Mesenchymal stem cell (in vitro differentiated cells and primary cell): ENCODE results near the gene SNX8.
A peak's percentile ranks its signal among the peaks of the same experiment; 100 is the strongest.

ENCODE experiments used
- DNase-seq: peaks from one replicate; pipeline ENCODE4 v3.0.0-alpha.2; 2013
- H2AFZ ChIP-seq: one replicate; pipeline ENCODE4 v1.6.1; 2013; ENCODE audit warnings: low read depth, mild to moderate bottlenecking, control low read depth, inconsistent platforms, low read length, moderate library complexity
- H2AK5ac ChIP-seq: 2 replicates; pipeline ENCODE4 v1.6.1; 2013; ENCODE audit warnings: low read length, moderate library complexity, mild to moderate bottlenecking, inconsistent platforms; ENCODE audit not compliant: severe bottlenecking
- H2BK120ac ChIP-seq: one replicate; pipeline ENCODE4 v1.6.1; 2013; ENCODE audit warnings: low read depth, mild to moderate bottlenecking, inconsistent platforms, low read length, moderate library complexity
- H2BK12ac ChIP-seq, 2 experiments: one replicate each; pipeline ENCODE4 v1.6.1; 2013; ENCODE audit warnings: inconsistent platforms in 2 of 2, low read length in 2 of 2, mild to moderate bottlenecking in 2 of 2, moderate library complexity in 2 of 2, control low read depth in 1 of 2
- H2BK15ac ChIP-seq: one replicate; pipeline ENCODE4 v1.6.1; 2013; ENCODE audit warnings: mild to moderate bottlenecking, low read depth, inconsistent platforms; ENCODE audit not compliant: poor library complexity, severe bottlenecking
- H2BK5ac ChIP-seq: 2 replicates; pipeline ENCODE4 v1.6.1; 2013; ENCODE audit warnings: low read depth, mild to moderate bottlenecking, low read length, control low read depth, inconsistent platforms; ENCODE audit not compliant: poor library complexity, severe bottlenecking
- H3K14ac ChIP-seq, 2 experiments: one replicate each; pipeline ENCODE4 v1.6.1; 2013; ENCODE audit warnings: inconsistent platforms in 2 of 2, low read length in 2 of 2, control low read depth in 1 of 2, mild to moderate bottlenecking in 1 of 2, moderate library complexity in 1 of 2
- H3K18ac ChIP-seq, 2 experiments: one replicate each; pipeline ENCODE4 v1.6.1; 2013; ENCODE audit warnings: inconsistent platforms in 2 of 2, low read length in 2 of 2, control low read depth in 1 of 2, low read depth in 1 of 2, mild to moderate bottlenecking in 1 of 2
- H3K23ac ChIP-seq, 2 experiments: one replicate each; pipeline ENCODE4 v1.6.1; 2013; ENCODE audit warnings: inconsistent platforms in 2 of 2, low read length in 2 of 2, mild to moderate bottlenecking in 2 of 2, moderate library complexity in 2 of 2, control low read depth in 1 of 2
- H3K27ac ChIP-seq: 2 replicates; pipeline ENCODE4 v1.5.1; 2013; ENCODE audit warnings: mild to moderate bottlenecking, moderate library complexity, low read length, control low read depth, inconsistent platforms; ENCODE audit not compliant: poor library complexity, severe bottlenecking
- H3K27me3 ChIP-seq, 2 experiments: 2 replicates each; pipeline versions ENCODE4 v1.6.1 to v1.7.0; 2013; ENCODE audit warnings: low read length in 2 of 2, mild to moderate bottlenecking in 2 of 2, moderate library complexity in 2 of 2, control low read depth in 1 of 2, inconsistent platforms in 1 of 2; ENCODE audit not compliant: control insufficient read depth in 1 of 2, insufficient read depth in 1 of 2
- H3K36me3 ChIP-seq, 2 experiments: 2 replicates each; pipeline versions ENCODE4 v1.6.1 to v1.7.0; 2013; ENCODE audit warnings: low read length in 2 of 2, control low read depth in 1 of 2, inconsistent platforms in 1 of 2, low read depth in 1 of 2, mild to moderate bottlenecking in 1 of 2; ENCODE audit not compliant: insufficient read depth in 2 of 2, control insufficient read depth in 1 of 2
- H3K4ac ChIP-seq, 2 experiments: one replicate each; pipeline ENCODE4 v1.6.1; 2013; ENCODE audit warnings: inconsistent platforms in 2 of 2, low read length in 2 of 2, mild to moderate bottlenecking in 2 of 2, moderate library complexity in 2 of 2, control low read depth in 1 of 2, low read depth in 1 of 2
- H3K4me1 ChIP-seq: 2 replicates; pipeline ENCODE4 v1.6.1; 2013; ENCODE audit warnings: low read depth, low read length, control low read depth; ENCODE audit not compliant: control insufficient read depth, insufficient read depth
- H3K4me2 ChIP-seq: 2 replicates; pipeline ENCODE4 v1.6.1; 2013; ENCODE audit warnings: low read length, mild to moderate bottlenecking, inconsistent platforms; ENCODE audit not compliant: poor library complexity, severe bottlenecking
- H3K4me3 ChIP-seq, 2 experiments: 2 replicates each; pipeline versions ENCODE4 v1.5.1 to v1.7.0; 2013; ENCODE audit warnings: low read length in 2 of 2, mild to moderate bottlenecking in 2 of 2, control low read depth in 1 of 2, low read depth in 1 of 2; ENCODE audit not compliant: insufficient read depth in 1 of 2
- H3K79me1 ChIP-seq: replicated peaks from 2 replicates; pipeline ENCODE4 v1.6.1; 2013; ENCODE audit warnings: mild to moderate bottlenecking, control low read depth, low read length, inconsistent platforms; ENCODE audit not compliant: poor library complexity, severe bottlenecking
- H3K9ac ChIP-seq: 2 replicates; pipeline ENCODE4 v1.7.0; 2013; ENCODE audit warnings: mild to moderate bottlenecking, low read length, moderate library complexity
- H3K9me3 ChIP-seq: 2 replicates; pipeline ENCODE4 v1.7.0; 2013; ENCODE audit warnings: mild to moderate bottlenecking, low read length; ENCODE audit not compliant: control insufficient read depth
- H4K8ac ChIP-seq: one replicate; pipeline ENCODE4 v1.6.1; 2013; ENCODE audit warnings: inconsistent platforms, mild to moderate bottlenecking, low read length, moderate library complexity
- H4K91ac ChIP-seq: one replicate; pipeline ENCODE4 v1.6.1; 2013; ENCODE audit warnings: mild to moderate bottlenecking, low read length, inconsistent platforms
- WGBS: methylation state at CpG from one replicate; pipeline ENCODE4 v1.1.7; 2013; ENCODE audit warnings: mixed read lengths; 5-methylcytosine and 5-hydroxymethylcytosine counted together

The SNX8 gene

GRCh38 chr7:2204446-2204845 lies 109.8 kb downstream of the SNX8 start:
- H2AFZ ChIP-seq = no peak overlapping the region
- peaks cover 34% of the 10 kb centered on the region for H3K79me1 ChIP-seq
- no peaks in the 10 kb centered on the region for H3K27me3 ChIP-seq
- H3K4ac ChIP-seq = no peak overlapping the region
- H2BK15ac ChIP-seq = no peak overlapping the region
- no peak overlapping the region for H3K9ac ChIP-seq
- no peaks in the 10 kb centered on the region for H3K9me3 ChIP-seq
- no peak overlapping the region for H2BK120ac ChIP-seq
- DNase-seq = no peak
- no peak overlapping the region for H3K4me3 ChIP-seq
- no peak overlapping the region for H2BK5ac ChIP-seq
- 97% methylated on average over 10 of the region's 11 CpGs for WGBS
- no peak overlapping the region for H4K91ac ChIP-seq
- no peak overlapping the region for H3K4me2 ChIP-seq
- H2BK12ac ChIP-seq = no peak overlapping the region
- H3K4me1 ChIP-seq = peaks cover 15% of the 10 kb centered on the region
- H3K27ac ChIP-seq = no peak overlapping the region
- H3K36me3 ChIP-seq = peaks cover 28 to 51% of the 10 kb centered on the region in 2 experiments
- H4K8ac ChIP-seq = no peak overlapping the region
- H3K14ac ChIP-seq = no peak overlapping the region
- H3K23ac ChIP-seq = no peak overlapping the region
- H2AK5ac ChIP-seq = no peak overlapping the region
- no peak overlapping the region for H3K18ac ChIP-seq

DNA sequence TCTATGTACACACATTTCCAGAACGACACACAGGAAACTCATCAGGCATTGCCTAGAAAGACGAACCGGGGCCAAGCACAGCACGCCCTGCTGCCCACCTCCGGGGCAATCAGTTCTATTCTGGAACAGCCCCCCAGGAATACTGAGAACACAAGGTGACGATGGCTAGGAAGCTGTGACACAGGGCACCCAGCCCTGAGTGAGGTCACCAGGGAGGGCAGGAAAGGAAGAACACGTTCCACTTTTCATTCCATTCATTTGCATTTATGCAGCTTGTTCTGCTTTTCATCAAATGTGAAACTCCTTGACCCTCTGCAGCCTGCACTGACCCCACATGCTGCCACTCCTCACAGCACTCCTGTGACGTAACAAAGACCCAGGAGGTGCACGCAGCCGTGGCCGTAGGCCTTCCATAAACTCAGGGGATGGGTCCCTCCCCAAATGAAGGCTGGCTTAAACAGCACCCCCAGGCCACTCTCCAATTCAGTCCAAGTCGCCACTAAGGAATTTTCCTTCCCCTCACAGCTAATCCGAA lies 110.4 kb downstream of the SNX8 start:
- Histone ChIP-seq H2BK5ac (no peak overlapping the region), H2AK5ac (no peak overlapping the region), H3K36me3 (peaks cover 34 to 54% of the 10 kb centered on the region in 2 experiments), H3K9ac (no peak overlapping the region), H4K8ac (no peak overlapping the region), H3K4me1 (peaks cover 15% of the 10 kb centered on the region), H3K79me1 (peaks cover 32% of the 10 kb centered on the region), H2BK15ac (no peak overlapping the region), H3K4ac (no peak overlapping the region), H3K18ac (no peak overlapping the region), H3K27ac (no peak overlapping the region), H3K14ac (no peak overlapping the region), H4K91ac (no peak overlapping the region), H3K4me2 (no peak overlapping the region), H3K27me3 (no peaks in the 10 kb centered on the region), H2AFZ (no peak overlapping the region), H2BK12ac (no peak overlapping the region), H3K9me3 (no peaks in the 10 kb centered on the region), H3K4me3 (no peak overlapping the region), H2BK120ac (no peak overlapping the region), H3K23ac (no peak overlapping the region)
- DNase-seq = peak; percentile 50
- 37% methylated on average over 13 of the region's 13 CpGs for WGBS

DNA sequence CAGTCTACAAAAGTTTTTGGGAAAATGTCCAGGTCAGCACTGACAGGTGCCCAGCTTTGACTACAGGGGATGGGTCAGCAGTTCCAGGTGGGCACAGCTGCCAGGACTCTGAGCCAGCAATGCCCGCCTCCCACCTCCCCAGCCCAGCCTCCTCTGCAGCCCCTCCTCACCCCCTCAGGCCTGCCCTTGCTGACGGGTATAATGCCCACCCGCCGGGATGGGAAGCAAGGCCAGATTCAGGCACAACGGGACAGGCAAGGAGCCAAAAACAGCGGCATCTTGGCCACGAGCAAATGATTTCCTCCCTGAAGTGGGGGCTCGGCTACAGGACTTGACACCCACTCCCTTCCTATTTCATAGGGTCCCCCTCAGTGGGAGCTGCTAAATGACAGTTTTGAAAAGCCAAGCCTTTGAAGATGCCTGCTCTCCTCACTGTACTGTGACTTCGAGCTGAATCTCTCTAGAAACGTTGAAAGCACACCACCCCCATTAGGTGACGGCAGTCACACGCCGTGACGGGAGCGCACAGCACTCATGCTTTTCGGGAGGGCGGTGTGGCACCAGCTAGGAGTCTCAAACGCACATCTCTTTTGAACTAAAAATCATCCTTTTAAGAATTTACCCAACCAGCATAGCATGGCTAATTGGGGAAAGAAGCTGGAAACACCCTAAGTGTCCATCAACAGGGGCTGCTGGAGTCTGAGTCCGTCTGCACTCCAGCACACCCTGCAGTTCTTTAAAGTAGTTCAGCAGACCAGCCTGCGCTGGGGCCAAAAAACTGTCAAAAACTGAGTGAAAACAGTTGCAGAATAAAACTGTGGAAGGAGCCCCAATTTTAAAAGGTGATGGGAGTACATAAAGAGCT lies 111.1 kb downstream of the SNX8 start:
- H3K4ac ChIP-seq = no peak overlapping the region
- H3K79me1 ChIP-seq = peaks cover 37% of the 10 kb centered on the region
- WGBS = 89% methylated on average over 20 of the region's 20 CpGs
- no peak overlapping the region for H2BK15ac ChIP-seq
- H3K4me1 ChIP-seq = peaks cover 15% of the 10 kb centered on the region
- H3K27me3 ChIP-seq = no peaks in the 10 kb centered on the region
- H2AK5ac ChIP-seq = no peak overlapping the region
- H3K9ac ChIP-seq = no peak overlapping the region
- H3K18ac ChIP-seq = no peak overlapping the region
- no peak overlapping the region for H3K14ac ChIP-seq
- no peaks in the 10 kb centered on the region for H3K9me3 ChIP-seq
- peaks cover 29 to 55% of the 10 kb centered on the region in 2 experiments for H3K36me3 ChIP-seq
- no peak overlapping the region for H3K23ac ChIP-seq
- no peak overlapping the region for H3K27ac ChIP-seq
- H2BK5ac ChIP-seq = no peak overlapping the region
- H2AFZ ChIP-seq = no peak overlapping the region
- H3K4me2 ChIP-seq = no peak overlapping the region
- no peak overlapping the region for H4K8ac ChIP-seq
- peak; percentile 2 for DNase-seq
- no peak overlapping the region for H2BK12ac ChIP-seq
- H4K91ac ChIP-seq = no peak overlapping the region
- H2BK120ac ChIP-seq = no peak overlapping the region
- no peak overlapping the region for H3K4me3 ChIP-seq

DNA sequence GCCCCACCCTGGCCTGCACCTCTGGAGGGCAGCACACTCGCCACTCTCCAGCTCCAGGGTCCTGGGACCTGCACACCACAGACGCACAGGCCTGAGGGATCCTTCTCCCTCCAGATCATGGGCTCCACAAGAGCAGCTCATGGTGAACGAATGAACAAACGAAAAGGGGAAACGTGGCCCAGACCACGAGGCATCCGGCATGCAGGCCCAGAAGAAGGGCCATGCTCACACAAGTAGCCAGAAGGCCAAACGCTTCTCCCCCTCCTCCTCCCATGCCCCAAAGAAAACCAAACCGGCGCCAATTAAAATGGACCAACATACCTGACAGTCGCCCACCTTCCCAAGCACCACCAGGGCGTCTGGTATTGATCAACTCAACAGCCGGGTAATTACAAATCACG lies 111.9 kb downstream of the SNX8 start:
- peaks cover 15% of the 10 kb centered on the region for H3K4me1 ChIP-seq
- no peak overlapping the region for H2BK12ac ChIP-seq
- H3K27ac ChIP-seq = no peak overlapping the region
- H4K91ac ChIP-seq = no peak overlapping the region
- H2BK15ac ChIP-seq = no peak overlapping the region
- peaks cover 41% of the 10 kb centered on the region for H3K79me1 ChIP-seq
- DNase-seq = no peak
- no peak overlapping the region for H3K4me2 ChIP-seq
- no peak overlapping the region for H3K4me3 ChIP-seq
- no peak overlapping the region for H3K23ac ChIP-seq
- H2BK120ac ChIP-seq = no peak overlapping the region
- H3K27me3 ChIP-seq = no peaks in the 10 kb centered on the region
- H2AFZ ChIP-seq = no peak overlapping the region
- no peak overlapping the region for H2AK5ac ChIP-seq
- no peak overlapping the region for H3K9ac ChIP-seq
- H3K4ac ChIP-seq = no peak overlapping the region
- WGBS = 89% methylated on average over 14 of the region's 14 CpGs
- no peak overlapping the region for H3K18ac ChIP-seq
- no peak overlapping the region for H3K14ac ChIP-seq
- no peak overlapping the region for H4K8ac ChIP-seq
- peaks cover 21 to 53% of the 10 kb centered on the region in 2 experiments for H3K36me3 ChIP-seq
- no peak overlapping the region for H2BK5ac ChIP-seq
- H3K9me3 ChIP-seq = no peaks in the 10 kb centered on the region
